ENCODE data around the gene NUPR1.

Gene NUPR1

DNA sequence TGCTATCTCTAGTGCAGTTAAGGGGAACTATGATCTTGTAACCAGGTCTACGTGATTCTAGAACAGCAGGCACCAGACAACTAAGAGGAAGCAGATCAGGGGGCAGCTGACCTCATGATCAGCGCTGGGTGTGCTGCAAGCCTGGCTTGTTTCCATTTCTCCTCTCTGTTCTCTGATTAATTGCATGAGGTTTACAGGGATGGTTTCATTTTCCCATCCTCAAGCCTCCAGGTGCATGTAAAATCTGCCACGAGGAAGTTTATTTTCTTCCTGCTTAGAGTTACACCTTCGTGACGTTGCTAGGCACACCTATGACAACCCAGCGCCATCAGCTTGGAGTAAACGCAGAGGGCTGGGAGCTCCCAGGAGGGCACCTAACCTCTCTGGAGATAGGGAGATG is 4.3 kb upstream of the NUPR1 start:
- peak; percentile 42 for DNase-seq (ENCODE audit: insufficient read length, low spot score)
- no peak for FAIRE-seq
- no peak for TF ChIP-seq TAF1 (IDR thresholded peaks at IDR 0.05; ENCODE audit: low read depth, low read length)
- TF ChIP-seq PAX5 (IDR thresholded peaks at IDR 0.05; ENCODE audit: insufficient read depth, low read length, severe bottlenecking) = no peak
- no peak for TF ChIP-seq POLR2AphosphoS5 (IDR thresholded peaks at IDR 0.05; ENCODE audit: low read depth, low read length)
- TF ChIP-seq POU2F2 (IDR thresholded peaks at IDR 0.05; ENCODE audit: low read depth, low read length) = no peak
- TF ChIP-seq POLR2A (IDR thresholded peaks at IDR 0.05; ENCODE audit: low read depth, low read length) = no peak
- no peak for TF ChIP-seq SPI1 (IDR thresholded peaks at IDR 0.05; ENCODE audit: low read depth, low read length)

DNA sequence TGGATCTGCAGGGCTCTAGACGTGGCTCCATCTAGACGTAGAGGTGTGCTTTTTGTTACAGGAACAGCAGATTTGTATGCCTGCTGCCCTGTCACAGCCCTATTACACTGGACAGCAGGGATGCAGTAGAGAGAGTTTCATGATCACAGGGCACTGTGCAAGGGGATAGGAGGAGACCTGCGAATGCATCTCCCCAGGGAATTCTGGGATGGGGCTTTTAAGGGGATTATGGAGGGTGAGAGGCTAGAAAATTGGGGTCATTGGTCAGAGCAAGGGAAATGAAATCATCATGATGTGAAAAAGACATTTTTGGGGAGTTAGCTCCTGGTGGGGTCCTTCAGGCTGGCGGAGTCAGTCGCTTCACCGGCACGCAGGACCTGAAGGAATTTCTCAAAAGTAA is 3.9 kb upstream of the NUPR1 start:
- TF ChIP-seq TAF1 (IDR thresholded peaks at IDR 0.05; ENCODE audit: low read depth, low read length) = no peak
- no peak for TF ChIP-seq SPI1 (IDR thresholded peaks at IDR 0.05; ENCODE audit: low read depth, low read length)
- DNase-seq (ENCODE audit: insufficient read length, low spot score) (no peak), FAIRE-seq (no peak)

DNA sequence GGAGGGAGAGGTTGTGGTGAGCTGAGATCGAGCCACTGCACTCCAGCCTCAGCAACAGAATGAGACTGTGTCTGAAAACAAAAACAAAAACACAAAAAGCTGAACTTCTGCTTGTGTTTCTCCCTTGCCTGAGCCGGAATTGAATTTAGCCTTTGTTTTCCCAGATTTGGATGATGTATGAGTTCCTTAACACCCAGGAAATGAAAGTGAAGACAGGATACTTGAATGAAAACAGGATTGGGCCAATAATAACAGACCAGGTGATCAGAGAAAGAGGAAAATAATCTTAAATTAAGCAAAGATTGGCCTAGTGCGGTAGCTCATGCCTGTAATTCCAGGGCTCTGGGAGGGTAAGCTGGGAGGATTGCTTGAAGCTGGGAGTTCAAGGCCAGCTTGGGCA is 1.6 kb upstream of the NUPR1 start:
- no peak for DNase-seq (ENCODE audit: insufficient read length, low spot score)
- FAIRE-seq = no peak
- no peak for TF ChIP-seq TAF1 (IDR thresholded peaks at IDR 0.05; ENCODE audit: low read depth, low read length)

DNA sequence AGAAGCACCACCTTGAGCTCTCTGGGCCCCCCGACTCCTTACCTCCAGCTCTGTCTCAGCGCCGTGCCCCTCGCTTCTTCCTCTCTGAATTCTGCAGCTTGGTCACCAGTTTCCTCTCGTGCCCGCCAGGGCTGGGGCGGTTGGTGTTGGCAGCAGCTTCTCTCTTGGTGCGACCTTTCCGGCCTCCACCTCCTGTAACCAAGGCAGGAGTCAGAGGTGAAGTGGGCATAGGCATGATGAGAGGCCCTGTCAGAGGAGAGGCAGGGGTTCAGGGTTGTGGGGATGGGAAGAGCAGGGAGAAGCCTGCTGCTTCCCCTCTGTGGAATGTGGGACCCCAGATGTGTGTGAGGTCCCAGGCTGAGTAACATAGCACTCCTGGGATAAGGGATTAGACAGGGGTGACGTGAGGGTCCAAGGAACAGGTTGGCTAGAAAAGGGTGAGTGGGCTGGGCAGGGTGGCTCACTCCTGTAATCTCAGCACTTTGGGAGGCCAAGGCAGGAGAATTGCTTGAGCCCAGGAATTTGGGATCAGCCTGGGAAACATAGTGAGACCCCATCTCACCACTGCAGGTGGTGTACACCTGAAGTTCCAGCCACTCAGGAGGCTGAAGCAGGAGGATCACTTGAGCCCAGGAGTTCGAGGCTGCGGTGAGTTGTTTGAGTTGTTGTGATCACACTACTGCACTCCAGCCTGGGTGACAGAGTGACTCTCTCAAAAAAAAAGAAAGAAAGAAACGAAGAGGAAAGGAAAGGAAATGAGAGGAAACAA is 626 bp downstream of the NUPR1 start:
- no peak for FAIRE-seq

DNA sequence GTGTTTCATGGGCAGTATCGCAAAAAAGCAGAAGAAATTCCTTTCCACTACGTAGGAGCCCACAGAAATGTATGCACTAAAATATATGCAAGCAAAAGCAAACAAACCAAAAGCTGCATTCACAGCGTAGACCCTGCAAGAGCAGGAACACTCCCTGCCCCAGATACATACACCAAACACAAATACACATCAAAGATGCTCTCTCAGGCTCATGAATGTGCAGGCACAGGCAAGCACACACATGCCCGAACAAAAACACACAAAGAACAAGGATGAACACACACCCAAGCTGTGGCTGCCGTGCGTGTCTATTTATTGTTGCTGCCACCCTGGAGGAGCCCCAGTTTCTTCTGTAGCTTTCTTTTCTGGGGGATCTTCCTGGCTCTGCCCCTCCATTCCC is 1.7 kb downstream of the NUPR1 start:
- no peak for DNase-seq (ENCODE audit: insufficient read length, low spot score)
- no peak for FAIRE-seq
- TF ChIP-seq TAF1 (IDR thresholded peaks at IDR 0.05; ENCODE audit: low read depth, low read length) (no peak), POU2F2 (IDR thresholded peaks at IDR 0.05; ENCODE audit: low read depth, low read length) (no peak), POLR2A (IDR thresholded peaks at IDR 0.05; ENCODE audit: low read depth, low read length) (no peak), PAX5 (IDR thresholded peaks at IDR 0.05; ENCODE audit: insufficient read depth, low read length, severe bottlenecking) (no peak), POLR2AphosphoS5 (IDR thresholded peaks at IDR 0.05; ENCODE audit: low read depth, low read length) (no peak), SPI1 (IDR thresholded peaks at IDR 0.05; ENCODE audit: low read depth, low read length) (no peak)

More for the DNA sequence above, 626 bp downstream of the NUPR1 start:
- TF ChIP-seq TAF1 (IDR thresholded peaks at IDR 0.05; ENCODE audit: low read depth, low read length) = no peak
- TF ChIP-seq SPI1 (IDR thresholded peaks at IDR 0.05; ENCODE audit: low read depth, low read length) = no peak
- no peak for TF ChIP-seq POLR2AphosphoS5 (IDR thresholded peaks at IDR 0.05; ENCODE audit: low read depth, low read length)
- no peak for TF ChIP-seq POU2F2 (IDR thresholded peaks at IDR 0.05; ENCODE audit: low read depth, low read length)
- TF ChIP-seq POLR2A (IDR thresholded peaks at IDR 0.05; ENCODE audit: low read depth, low read length) = no peak
- TF ChIP-seq PAX5 (IDR thresholded peaks at IDR 0.05; ENCODE audit: insufficient read depth, low read length, severe bottlenecking) = no peak
- no peak for DNase-seq (ENCODE audit: insufficient read length, low spot score)

DNA sequence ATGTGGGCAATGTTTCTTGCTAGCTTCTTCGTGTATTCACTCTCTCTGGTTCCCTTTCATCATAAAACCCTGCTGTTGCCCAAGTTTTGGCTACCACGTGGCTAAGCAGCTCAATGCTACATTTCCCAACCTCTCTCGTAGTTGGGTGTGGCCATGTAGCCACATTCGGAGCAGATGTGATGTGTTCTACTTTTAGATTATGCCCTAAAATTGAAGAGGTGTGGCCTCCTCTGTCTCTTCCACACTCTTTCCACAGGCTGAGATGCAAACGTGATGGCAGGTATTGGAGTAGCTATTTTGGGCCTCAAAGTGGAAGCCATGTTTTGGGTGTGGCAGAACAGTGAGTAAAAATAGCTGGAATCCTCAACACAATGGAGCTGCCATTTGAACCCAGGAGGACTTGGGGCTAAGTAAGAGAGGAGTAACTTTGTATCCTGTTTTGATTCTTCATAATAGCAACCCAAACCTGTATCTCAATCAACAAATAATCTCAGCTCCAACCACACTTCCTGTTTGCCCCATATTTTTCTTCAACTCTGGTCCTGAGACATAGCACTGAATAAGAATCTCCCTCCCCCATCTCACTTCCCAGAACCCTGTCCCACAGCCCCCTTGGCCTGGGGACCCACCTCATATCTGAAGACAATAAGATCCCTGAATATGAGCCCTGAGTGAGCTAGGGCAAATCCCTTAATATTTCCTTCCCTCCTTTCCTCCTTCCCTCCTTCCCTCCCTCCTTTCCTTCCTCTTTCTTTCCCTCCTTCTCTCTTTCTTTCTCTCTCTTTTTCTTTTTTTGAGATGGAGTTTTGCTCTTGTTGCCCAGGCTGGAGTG is 4.0 kb downstream of the NUPR1 start:
- FAIRE-seq = no peak
- no peak for TF ChIP-seq POLR2A (IDR thresholded peaks at IDR 0.05; ENCODE audit: low read depth, low read length)
- no peak for TF ChIP-seq SPI1 (IDR thresholded peaks at IDR 0.05; ENCODE audit: low read depth, low read length)
- no peak for TF ChIP-seq POU2F2 (IDR thresholded peaks at IDR 0.05; ENCODE audit: low read depth, low read length)
- no peak for TF ChIP-seq POLR2AphosphoS5 (IDR thresholded peaks at IDR 0.05; ENCODE audit: low read depth, low read length)
- TF ChIP-seq TAF1 (IDR thresholded peaks at IDR 0.05; ENCODE audit: low read depth, low read length) = no peak
- no peak for TF ChIP-seq PAX5 (IDR thresholded peaks at IDR 0.05; ENCODE audit: insufficient read depth, low read length, severe bottlenecking)
- no peak for DNase-seq (ENCODE audit: insufficient read length, low spot score)

DNA sequence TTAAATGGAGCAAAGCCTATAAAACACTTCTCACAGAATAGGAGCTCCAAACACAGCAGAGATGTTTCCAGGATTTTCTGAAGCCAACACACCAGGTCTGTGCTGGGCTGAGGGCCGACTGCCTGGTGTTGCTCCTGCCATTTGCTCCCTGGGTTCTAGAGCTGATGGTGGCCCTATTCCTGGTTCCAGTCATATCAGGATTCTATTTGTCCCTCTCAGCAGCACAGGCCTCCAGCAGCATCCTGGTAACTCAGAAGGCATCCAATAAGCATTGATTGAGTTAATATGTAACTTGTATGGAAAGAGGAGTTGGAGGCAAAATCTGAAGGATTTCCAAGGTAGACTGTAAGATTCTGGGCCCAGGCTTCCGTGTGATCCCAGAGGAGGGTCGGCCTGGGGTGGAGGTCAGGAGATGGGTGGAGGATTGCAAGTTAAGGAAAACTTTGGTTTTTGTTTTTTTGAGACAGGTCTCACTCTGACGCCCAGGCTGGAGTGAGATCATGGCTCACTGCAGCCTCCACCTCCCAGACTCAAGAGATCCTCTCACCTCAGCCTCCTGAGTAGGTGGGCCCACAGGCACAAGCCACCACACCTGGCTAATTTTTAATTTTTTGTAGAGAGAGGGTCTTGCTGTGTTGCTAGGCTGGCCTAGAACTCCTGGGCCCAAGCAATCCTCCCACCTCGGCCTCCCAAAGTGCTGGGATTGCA is 5.7 kb downstream of the NUPR1 start:
- FAIRE-seq = no peak
- TF ChIP-seq POLR2AphosphoS5 (IDR thresholded peaks at IDR 0.05; ENCODE audit: low read depth, low read length) (no peak), POU2F2 (IDR thresholded peaks at IDR 0.05; ENCODE audit: low read depth, low read length) (no peak), POLR2A (IDR thresholded peaks at IDR 0.05; ENCODE audit: low read depth, low read length) (no peak), TAF1 (IDR thresholded peaks at IDR 0.05; ENCODE audit: low read depth, low read length) (no peak)
- no peak for DNase-seq (ENCODE audit: insufficient read length, low spot score)

DNA sequence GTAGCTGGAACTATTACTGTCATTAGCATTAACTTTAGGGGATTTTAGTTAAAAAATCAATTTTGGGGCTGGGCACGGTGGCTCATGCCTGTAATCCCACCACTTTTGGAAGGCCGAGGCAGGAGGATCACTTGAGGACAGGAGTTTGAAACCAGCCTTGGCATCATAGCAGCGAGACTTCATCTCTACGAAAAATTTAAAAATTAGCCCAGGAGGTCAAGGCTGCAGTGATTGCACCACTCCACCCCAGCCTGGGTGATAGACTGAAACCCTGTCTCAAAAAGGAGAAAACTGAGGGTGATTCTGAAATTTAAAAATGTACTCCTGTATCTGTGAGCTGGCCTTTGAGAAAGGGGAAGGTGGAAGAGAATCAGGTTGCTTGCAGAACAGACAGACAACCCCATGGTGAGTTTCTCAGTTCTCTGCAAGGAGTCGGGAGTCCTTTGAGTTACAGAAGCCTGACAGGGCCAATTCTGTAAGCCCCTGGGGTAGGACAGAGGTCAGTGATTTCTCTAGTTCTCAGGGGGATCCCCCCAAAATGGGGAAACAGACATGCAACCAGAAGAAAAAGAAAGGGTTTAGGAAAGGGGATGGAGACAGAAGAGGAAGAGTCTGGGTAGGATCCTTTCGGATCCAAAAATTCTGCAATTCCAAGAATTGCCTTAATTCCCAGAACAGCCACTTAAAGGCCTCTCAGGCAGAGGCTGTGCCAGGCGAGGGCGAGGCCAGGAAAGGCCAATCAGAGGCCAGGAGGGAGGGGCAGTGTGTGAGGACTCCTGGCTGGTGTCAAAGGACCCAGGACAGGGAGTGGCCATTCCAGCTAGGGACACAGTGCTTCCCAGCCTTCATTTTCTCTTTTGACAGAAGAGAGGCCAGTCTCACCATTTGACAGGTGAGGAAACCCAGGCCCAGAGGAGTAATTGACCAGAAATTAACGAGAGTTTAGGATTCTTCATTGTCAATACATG is 6.7 kb downstream of the NUPR1 start:
- TF ChIP-seq PAX5 (IDR thresholded peaks at IDR 0.05; ENCODE audit: insufficient read depth, low read length, severe bottlenecking) = no peak
- TF ChIP-seq POLR2A (IDR thresholded peaks at IDR 0.05; ENCODE audit: low read depth, low read length) = no peak
- no peak for TF ChIP-seq POLR2AphosphoS5 (IDR thresholded peaks at IDR 0.05; ENCODE audit: low read depth, low read length)
- TF ChIP-seq POU2F2 (IDR thresholded peaks at IDR 0.05; ENCODE audit: low read depth, low read length) = no peak
- no peak for TF ChIP-seq SPI1 (IDR thresholded peaks at IDR 0.05; ENCODE audit: low read depth, low read length)
- no peak for TF ChIP-seq TAF1 (IDR thresholded peaks at IDR 0.05; ENCODE audit: low read depth, low read length)
- FAIRE-seq = no peak
- no peak for DNase-seq (ENCODE audit: insufficient read length, low spot score)

DNA sequence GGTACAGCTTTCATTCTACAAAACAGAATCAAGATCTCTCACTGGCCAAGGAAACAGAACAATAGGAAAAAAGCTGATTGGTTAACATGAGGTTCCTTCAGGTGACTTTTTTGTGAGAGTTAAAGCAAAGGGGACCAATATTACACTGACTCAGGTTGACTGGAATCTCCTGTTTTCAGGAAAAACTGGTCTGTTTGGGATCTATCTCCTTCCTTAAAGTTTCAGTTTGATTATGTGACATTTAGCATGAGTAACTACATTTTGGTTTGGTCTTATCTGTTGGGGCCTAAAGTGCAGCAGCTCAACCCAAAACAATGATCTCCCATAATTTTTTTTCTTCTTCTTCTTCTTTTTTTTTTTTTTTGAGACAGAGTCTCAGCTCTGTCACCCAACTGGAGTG is 9.7 kb downstream of the NUPR1 start:
- DNase-seq (ENCODE audit: insufficient read length, low spot score) (no peak), FAIRE-seq (no peak)
- TF ChIP-seq POU2F2 (IDR thresholded peaks at IDR 0.05; ENCODE audit: low read depth, low read length) (no peak), PAX5 (IDR thresholded peaks at IDR 0.05; ENCODE audit: insufficient read depth, low read length, severe bottlenecking) (no peak), POLR2A (IDR thresholded peaks at IDR 0.05; ENCODE audit: low read depth, low read length) (no peak), POLR2AphosphoS5 (IDR thresholded peaks at IDR 0.05; ENCODE audit: low read depth, low read length) (no peak), SPI1 (IDR thresholded peaks at IDR 0.05; ENCODE audit: low read depth, low read length) (no peak), TAF1 (IDR thresholded peaks at IDR 0.05; ENCODE audit: low read depth, low read length) (no peak)

Data from GM12891 (cell line).